Measurements from ENCODE around the gene COQ8A. TPM values are rescaled to one million over a fixed set of nuclear protein-coding genes. Genes with fewer than 3 reads are reported as not detected.
"Not testable (repeated sequence)": the region's sequence is repeated elsewhere in the genome, so short reads cannot be mapped to it uniquely, and the experiment has no call there.

Gene COQ8A
- total RNA-seq, 1 donor from 2014 or later, result 41.9 TPM

DNA sequence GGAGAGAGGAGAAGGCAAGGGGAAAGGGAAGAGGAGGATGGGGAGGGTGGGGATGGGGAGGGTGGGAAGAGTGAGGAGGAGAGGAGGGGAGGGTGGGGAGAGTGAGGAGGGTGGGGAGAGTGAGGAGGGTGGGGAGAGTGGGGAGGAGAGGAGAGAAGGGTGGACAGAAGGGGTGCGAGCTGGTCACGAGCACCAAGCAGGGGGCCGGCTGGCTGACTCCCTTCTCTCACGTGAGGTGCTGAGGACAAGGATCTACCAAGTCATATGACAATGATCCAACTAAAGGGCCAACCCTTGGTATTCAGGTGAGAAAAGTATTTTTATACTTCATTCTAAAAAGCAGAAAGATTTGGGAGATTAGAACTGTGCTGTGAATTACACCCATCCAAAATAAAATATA is 51.8 kb downstream of the COQ8A start:
- H3K27me3 Mint-ChIP-seq (ENCODE audit: unreplicated experiment), result peaks cover 9% of the 10 kb centered on the region
- H3K9me3 Mint-ChIP-seq (ENCODE audit: unreplicated experiment), result peaks cover 8% of the 10 kb centered on the region
- H3K27ac Mint-ChIP-seq (ENCODE audit: unreplicated experiment), result no peak overlapping the region
- H3K4me1 Mint-ChIP-seq (ENCODE audit: low read depth, unreplicated experiment), result peaks cover 46% of the 10 kb centered on the region
- no peak for TF ChIP-seq CTCF (IDR thresholded peaks at IDR 0.05; ENCODE audit: partially characterized antibody, unreplicated experiment)
- peaks cover under 1% of the 10 kb centered on the region for H3K36me3 Mint-ChIP-seq (ENCODE audit: unreplicated experiment)
- H3K4me3 Mint-ChIP-seq (ENCODE audit: unreplicated experiment), result no peak overlapping the region
- no peak for DNase-seq

DNA sequence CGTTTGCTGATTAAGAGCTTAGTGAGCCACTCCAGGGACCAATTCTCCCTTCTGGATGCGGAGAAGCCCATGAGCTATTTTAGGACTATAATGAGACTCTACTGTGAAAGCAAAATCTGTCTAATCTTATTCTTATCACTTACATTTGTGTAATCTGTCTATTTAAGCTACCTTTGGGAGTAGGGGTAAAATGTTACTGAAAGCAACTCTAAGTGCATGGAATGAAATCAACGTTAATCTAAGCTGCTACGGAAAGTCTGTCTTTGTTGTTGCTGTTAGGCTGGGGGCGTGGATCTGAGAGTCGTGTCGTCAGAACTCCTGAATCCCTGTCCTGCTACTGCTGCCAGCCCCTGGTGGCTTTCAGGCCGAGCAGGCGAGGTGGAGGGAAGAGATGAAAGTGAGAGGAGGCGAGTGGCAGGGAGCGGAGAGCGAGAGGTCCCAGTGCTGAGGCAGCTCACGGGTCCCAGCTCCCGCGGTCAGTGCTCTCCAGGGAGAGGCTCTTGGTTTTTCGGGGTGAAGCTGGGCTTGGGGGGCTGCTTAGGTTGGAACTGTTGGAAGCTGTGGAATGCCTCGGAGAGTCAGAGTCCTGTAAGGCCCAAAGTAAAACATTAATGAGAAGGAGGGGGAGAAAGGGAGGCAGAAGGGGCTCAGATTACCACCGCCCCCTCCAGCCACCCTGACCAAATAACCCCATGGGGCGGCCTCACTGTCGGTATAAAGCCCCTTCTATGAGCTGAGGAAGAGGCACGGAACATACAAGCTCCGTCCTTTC is 53.9 kb downstream of the COQ8A start:
- H3K9me3 Mint-ChIP-seq (ENCODE audit: unreplicated experiment), result peaks cover 12% of the 10 kb centered on the region
- peak overlapping the region; percentile 97 for H3K27ac Mint-ChIP-seq (ENCODE audit: unreplicated experiment)
- H3K4me3 Mint-ChIP-seq (ENCODE audit: unreplicated experiment), result peak overlapping the region; percentile 74
- H3K27me3 Mint-ChIP-seq (ENCODE audit: unreplicated experiment), result peaks cover 9% of the 10 kb centered on the region
- peak; percentile 55 for DNase-seq
- H3K4me1 Mint-ChIP-seq (ENCODE audit: low read depth, unreplicated experiment), result peaks cover 44% of the 10 kb centered on the region
- no peak for TF ChIP-seq CTCF (IDR thresholded peaks at IDR 0.05; ENCODE audit: partially characterized antibody, unreplicated experiment)
- peaks cover 9% of the 10 kb centered on the region for H3K36me3 Mint-ChIP-seq (ENCODE audit: unreplicated experiment)

DNA sequence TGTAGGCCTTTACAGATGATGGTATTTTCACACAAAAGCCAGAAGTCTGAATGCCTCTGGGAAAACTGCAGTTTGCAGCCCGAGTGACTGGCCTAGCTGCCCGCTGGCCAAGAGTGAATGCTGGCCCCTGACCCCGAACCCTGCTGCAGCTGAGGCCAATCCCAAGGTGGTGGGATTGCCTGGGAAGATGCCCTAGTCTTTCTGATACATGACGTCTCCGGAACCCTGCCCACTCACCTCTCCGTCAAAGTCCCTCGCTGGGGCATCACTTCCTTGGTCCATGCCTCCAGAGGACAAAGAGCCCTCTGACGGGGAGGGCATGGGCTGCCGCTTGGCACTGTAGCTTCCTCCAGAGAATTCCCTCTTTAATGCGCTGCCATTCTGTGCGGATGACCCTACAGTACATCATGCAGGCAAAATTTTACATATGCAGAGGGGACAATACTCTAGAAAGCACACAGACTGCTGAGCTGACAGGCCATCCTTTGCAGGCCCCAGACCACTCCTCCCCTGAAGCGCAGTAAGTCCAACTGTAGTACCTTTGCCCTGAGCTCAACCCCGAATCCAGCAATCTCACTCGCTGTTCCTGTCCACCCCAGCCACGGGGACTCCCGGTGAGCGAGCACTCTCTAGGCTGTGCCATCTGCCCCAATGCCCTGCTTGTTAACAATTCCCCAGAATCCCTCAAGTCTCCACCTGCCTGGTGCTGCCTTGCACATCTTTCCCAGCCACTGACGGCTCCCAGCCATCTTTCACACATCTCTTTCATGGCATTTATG is 54.7 kb downstream of the COQ8A start:
- Mint-ChIP-seq H3K4me3 (ENCODE audit: unreplicated experiment) (peak overlapping the region; percentile 74), H3K27me3 (ENCODE audit: unreplicated experiment) (peaks cover 9% of the 10 kb centered on the region), H3K27ac (ENCODE audit: unreplicated experiment) (peak overlapping the region; percentile 97), H3K36me3 (ENCODE audit: unreplicated experiment) (peaks cover 9% of the 10 kb centered on the region), H3K9me3 (ENCODE audit: unreplicated experiment) (peaks cover 12% of the 10 kb centered on the region), H3K4me1 (ENCODE audit: low read depth, unreplicated experiment) (peaks cover 40% of the 10 kb centered on the region)
- DNase-seq, result no peak
- TF ChIP-seq CTCF (IDR thresholded peaks at IDR 0.05; ENCODE audit: partially characterized antibody, unreplicated experiment), result no peak

DNA sequence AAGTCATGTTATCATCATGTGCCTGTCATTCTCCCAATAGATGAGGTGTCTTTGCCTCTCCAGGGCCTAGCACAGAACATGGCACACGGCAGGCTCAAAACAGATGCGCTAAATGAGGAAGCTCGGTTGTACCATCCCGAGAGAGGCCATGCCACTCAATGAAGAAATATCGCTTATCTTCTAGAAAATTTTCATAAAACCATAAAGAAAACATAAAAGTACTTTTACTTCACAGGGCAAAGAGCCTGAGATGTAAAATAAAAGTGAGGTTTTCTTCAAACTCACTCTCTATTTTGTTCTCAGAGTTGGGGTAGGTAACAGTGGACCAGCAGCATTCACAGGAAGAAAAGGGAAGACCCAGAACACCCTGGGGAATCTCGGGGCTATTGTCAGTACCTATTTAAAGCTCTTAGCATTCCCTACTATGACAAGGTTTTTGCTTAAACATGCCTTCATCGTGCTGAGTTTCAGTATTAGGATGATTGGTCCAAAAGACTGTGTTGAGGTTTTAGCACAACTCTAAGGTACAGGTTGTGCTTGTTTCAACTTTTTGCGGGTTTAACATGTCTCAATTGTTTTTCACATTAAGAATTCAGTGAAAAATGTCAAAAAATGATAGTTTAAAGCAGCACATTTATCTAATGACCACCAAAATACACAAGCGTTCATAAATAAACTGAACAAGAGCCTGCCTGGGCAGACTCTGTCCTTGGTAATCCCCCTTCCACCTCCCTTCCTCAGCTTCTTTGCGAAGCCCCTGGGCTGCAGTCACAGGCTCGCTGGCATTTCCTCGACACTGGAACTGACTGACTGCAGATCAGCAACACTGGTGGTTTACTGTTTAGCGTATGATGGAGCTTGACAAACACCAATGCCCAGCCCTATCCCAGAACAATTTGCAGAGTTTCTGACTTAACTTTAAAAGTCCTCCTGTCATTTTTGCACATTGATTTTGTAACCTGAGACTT is 55.6 kb downstream of the COQ8A start:
- H3K9me3 Mint-ChIP-seq (ENCODE audit: unreplicated experiment), result peaks cover 12% of the 10 kb centered on the region
- no peak for DNase-seq
- peak overlapping the region; percentile 74 for H3K4me3 Mint-ChIP-seq (ENCODE audit: unreplicated experiment)
- peaks cover 9% of the 10 kb centered on the region for H3K36me3 Mint-ChIP-seq (ENCODE audit: unreplicated experiment)
- H3K4me1 Mint-ChIP-seq (ENCODE audit: low read depth, unreplicated experiment), result peaks cover 38% of the 10 kb centered on the region
- peaks cover 9% of the 10 kb centered on the region for H3K27me3 Mint-ChIP-seq (ENCODE audit: unreplicated experiment)
- no peak for TF ChIP-seq CTCF (IDR thresholded peaks at IDR 0.05; ENCODE audit: partially characterized antibody, unreplicated experiment)
- H3K27ac Mint-ChIP-seq (ENCODE audit: unreplicated experiment), result peak overlapping the region; percentile 97

GRCh38 chr1:226999579-226999978 is 59.5 kb downstream of the COQ8A start:
- not testable (repeated sequence) for DNase-seq; H3K27ac Mint-ChIP-seq (ENCODE audit: unreplicated experiment); H3K27me3 Mint-ChIP-seq (ENCODE audit: unreplicated experiment); H3K4me3 Mint-ChIP-seq (ENCODE audit: unreplicated experiment)
- Mint-ChIP-seq H3K36me3 (ENCODE audit: unreplicated experiment) (peaks cover 13% of the 10 kb centered on the region), H3K9me3 (ENCODE audit: unreplicated experiment) (peaks cover 11% of the 10 kb centered on the region), H3K4me1 (ENCODE audit: low read depth, unreplicated experiment) (peaks cover 27% of the 10 kb centered on the region)

All from glutamatergic neuron (in vitro differentiated cells).